GM11168 (cell line): ENCODE results near the gene OLFM4.
"Not testable (repeated sequence)": the region's sequence is repeated elsewhere in the genome, so short reads cannot be mapped to it uniquely, and the experiment has no call there.

Experiments used
- in situ Hi-C: fragments of 300-500 bp; cut with MboI; formaldehyde crosslinking; loops from one replicate; pipeline ENCODE4 v1.12.0; 2022; ENCODE audit warnings: low sequenced_read_pairs; ENCODE audit not compliant: unreplicated experiment

Gene OLFM4

GRCh38 chr13:53014018-53014417 is 14.6 kb upstream of the OLFM4 start:
- in situ Hi-C loops: not testable (repeated sequence)

GRCh38 chr13:53014495-53015443 is 13.8 kb upstream of the OLFM4 start:
- in situ Hi-C loops: no loop called here

GRCh38 chr13:53015971-53016370 is 12.6 kb upstream of the OLFM4 start:
- in situ Hi-C loops: no loop called here

GRCh38 chr13:53017433-53017970 is 11.1 kb upstream of the OLFM4 start:
- in situ Hi-C loops: no loop called here

- in situ Hi-C loops: no loop called here
Measured at GRCh38 chr13:53018690-53019647, 9.6 kb upstream of the OLFM4 start.

GRCh38 chr13:53020764-53021335 is 7.8 kb upstream of the OLFM4 start:
- in situ Hi-C loops: no loop called here

GRCh38 chr13:53023246-53023645 is 5.4 kb upstream of the OLFM4 start:
- in situ Hi-C loops: no loop called here

- in situ Hi-C loops: no loop called here
Measured at GRCh38 chr13:53028063-53028462, 550 bp upstream of the OLFM4 start.

- in situ Hi-C loops: no loop called here
Measured at GRCh38 chr13:53032849-53033248, 4.2 kb downstream of the OLFM4 start.

GRCh38 chr13:53038993-53039392 is 10.4 kb downstream of the OLFM4 start:
- in situ Hi-C loops: no loop called here

GRCh38 chr13:53041968-53042516 is 13.4 kb downstream of the OLFM4 start:
- in situ Hi-C loops: no loop called here

GRCh38 chr13:53042877-53043276 is 14.3 kb downstream of the OLFM4 start:
- in situ Hi-C loops: no loop called here

- in situ Hi-C loops: no loop called here
Measured at GRCh38 chr13:53043398-53043797, 14.8 kb downstream of the OLFM4 start.

- in situ Hi-C loops: no loop called here
Measured at GRCh38 chr13:53045189-53045588, 16.6 kb downstream of the OLFM4 start.

GRCh38 chr13:53048880-53049279 is 20.3 kb downstream of the OLFM4 start:
- in situ Hi-C loops: no loop called here

- in situ Hi-C loops: no loop called here
Measured at GRCh38 chr13:53050151-53050550, 21.5 kb downstream of the OLFM4 start.

GRCh38 chr13:53052675-53053074 is 24.1 kb downstream of the OLFM4 start:
- in situ Hi-C loops: no loop called here

- in situ Hi-C loops: no loop called here
Measured at GRCh38 chr13:53054569-53054968, 26.0 kb downstream of the OLFM4 start.

GRCh38 chr13:53058065-53058679 is 29.6 kb downstream of the OLFM4 start:
- in situ Hi-C loops: no loop called here
